OCI-LY3 (cell line): ENCODE data around the gene FGF5.
A peak's percentile ranks its signal among the peaks of the same experiment; 100 is the strongest.

Experiments used
- H2AFZ ChIP-seq: fragments of 200-600, 300-600 bp; shearing (Covaris generic); 2 replicates; pipeline ENCODE4 v1.6.0; 2014; ENCODE audit warnings: antibody characterized with exemption, low read depth, low read length
- H3K27ac ChIP-seq: fragments of 200-600, 300-600 bp; sonication (generic); 2 replicates; pipeline ENCODE4 v1.5.1; 2014; ENCODE audit warnings: mild to moderate bottlenecking, low read length, moderate library complexity, mixed read lengths
- H3K27me3 ChIP-seq: fragments of 200-600, 300-600 bp; sonication (generic); 2 replicates; pipeline ENCODE4 v1.6.1; 2014; ENCODE audit warnings: low read depth, low read length, mixed read lengths
- H3K36me3 ChIP-seq: fragments of 200-600, 300-600 bp; sonication (generic); replicated peaks from 2 replicates; pipeline ENCODE3; 2014; ENCODE audit warnings: low read depth, low read length, mixed read lengths
- H3K4me1 ChIP-seq: fragments of 300-600, 200-600 bp; sonication (generic); 2 replicates; pipeline ENCODE4 v1.6.1; 2014; ENCODE audit warnings: low read length, mixed read lengths
- H3K4me2 ChIP-seq: fragments of 200-600, 300-600 bp; sonication (generic); 2 replicates; pipeline ENCODE4 v1.6.1; 2014; ENCODE audit warnings: low read length, mixed read lengths
- H3K4me3 ChIP-seq: fragments of 300-600, 200-600 bp; sonication (generic); 2 replicates; pipeline ENCODE4 v1.5.1; 2014; ENCODE audit warnings: antibody characterized with exemption, mild to moderate bottlenecking, low read length, moderate library complexity
- H3K79me2 ChIP-seq: fragments of 300-600, 200-600 bp; shearing (Covaris generic); 2 replicates; pipeline ENCODE4 v1.6.1; 2014; ENCODE audit warnings: mild to moderate bottlenecking, low read length, mixed read lengths
- H3K9ac ChIP-seq: fragments of 300-600, 200-600 bp; shearing (Covaris generic); 2 replicates; pipeline ENCODE4 v1.6.0; 2014; ENCODE audit warnings: mild to moderate bottlenecking, low read length, moderate library complexity
- H3K9me3 ChIP-seq: fragments of 200-600, 300-600 bp; shearing (Covaris generic); 2 replicates; pipeline ENCODE4 v1.6.1; 2014; ENCODE audit warnings: low read length, mixed read lengths; ENCODE audit not compliant: insufficient read depth
- H4K20me1 ChIP-seq: fragments of 200-600, 300-600 bp; sonication (generic); 2 replicates; pipeline ENCODE4 v1.6.1; 2016; ENCODE audit warnings: low read length, mixed read lengths; ENCODE audit not compliant: insufficient read depth
- EZH2phosphoT487 ChIP-seq: fragments of 200-600 bp; shearing (Covaris generic); IDR thresholded peaks from 2 replicates; pipeline ENCODE4 v1.6.1; 2018; ENCODE audit warnings: antibody characterized with exemption, mixed run types, low read depth
- TF ChIP-seq, protein P1 (sequence below): fragments of 200-600, 300-600 bp; sonication (generic); IDR thresholded peaks from 2 replicates; pipeline ENCODE4 v1.5.1; 2014; ENCODE audit warnings: antibody characterized with exemption, low read length, low read depth

Gene FGF5

DNA sequence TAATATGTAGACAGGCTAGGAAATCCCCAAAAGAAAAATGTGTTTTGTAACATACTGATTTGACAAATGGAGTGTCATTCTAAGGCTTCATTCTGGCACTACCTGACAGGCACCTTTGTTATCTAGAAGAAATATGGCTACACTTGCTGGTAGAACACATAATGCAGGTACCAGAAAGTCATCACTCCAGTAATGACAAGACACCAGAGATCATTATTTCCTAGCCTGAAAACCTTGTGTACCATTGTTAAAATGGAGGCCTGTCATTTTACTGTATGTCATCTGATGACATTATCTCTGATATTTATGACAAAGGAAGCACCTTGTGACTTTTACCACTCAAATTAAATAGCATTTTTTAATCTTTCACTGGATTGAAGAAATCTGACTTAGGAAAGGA is 13.5 kb upstream of the FGF5 start:
- no peak overlapping the region for H3K27ac ChIP-seq
- no peaks in the 10 kb centered on the region for H4K20me1 ChIP-seq
- H3K9me3 ChIP-seq, result no peaks in the 10 kb centered on the region
- peaks cover 6% of the 10 kb centered on the region for H3K4me1 ChIP-seq
- no peaks in the 10 kb centered on the region for H3K27me3 ChIP-seq
- TF ChIP-seq, protein P1, sequence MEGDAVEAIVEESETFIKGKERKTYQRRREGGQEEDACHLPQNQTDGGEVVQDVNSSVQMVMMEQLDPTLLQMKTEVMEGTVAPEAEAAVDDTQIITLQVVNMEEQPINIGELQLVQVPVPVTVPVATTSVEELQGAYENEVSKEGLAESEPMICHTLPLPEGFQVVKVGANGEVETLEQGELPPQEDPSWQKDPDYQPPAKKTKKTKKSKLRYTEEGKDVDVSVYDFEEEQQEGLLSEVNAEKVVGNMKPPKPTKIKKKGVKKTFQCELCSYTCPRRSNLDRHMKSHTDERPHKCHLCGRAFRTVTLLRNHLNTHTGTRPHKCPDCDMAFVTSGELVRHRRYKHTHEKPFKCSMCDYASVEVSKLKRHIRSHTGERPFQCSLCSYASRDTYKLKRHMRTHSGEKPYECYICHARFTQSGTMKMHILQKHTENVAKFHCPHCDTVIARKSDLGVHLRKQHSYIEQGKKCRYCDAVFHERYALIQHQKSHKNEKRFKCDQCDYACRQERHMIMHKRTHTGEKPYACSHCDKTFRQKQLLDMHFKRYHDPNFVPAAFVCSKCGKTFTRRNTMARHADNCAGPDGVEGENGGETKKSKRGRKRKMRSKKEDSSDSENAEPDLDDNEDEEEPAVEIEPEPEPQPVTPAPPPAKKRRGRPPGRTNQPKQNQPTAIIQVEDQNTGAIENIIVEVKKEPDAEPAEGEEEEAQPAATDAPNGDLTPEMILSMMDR, result no peak
- TF ChIP-seq EZH2phosphoT487, result no peak
- H3K4me2 ChIP-seq, result no peak overlapping the region
- H3K9ac ChIP-seq, result no peak overlapping the region
- H3K79me2 ChIP-seq, result no peaks in the 10 kb centered on the region
- no peak overlapping the region for H3K4me3 ChIP-seq
- H2AFZ ChIP-seq, result peak overlapping the region; percentile 82; the same call in 1 of the 2 replicates
- no peaks in the 10 kb centered on the region for H3K36me3 ChIP-seq

- Histone ChIP-seq H3K27me3 (no peaks in the 10 kb centered on the region), H3K9me3 (no peaks in the 10 kb centered on the region), H2AFZ (peak overlapping the region; percentile 82), H4K20me1 (no peaks in the 10 kb centered on the region), H3K9ac (no peak overlapping the region), H3K79me2 (no peaks in the 10 kb centered on the region), H3K27ac (no peak overlapping the region), H3K4me3 (no peak overlapping the region), H3K36me3 (no peaks in the 10 kb centered on the region), H3K4me2 (peak overlapping the region; percentile 6; the same call in 1 of the 2 replicates), H3K4me1 (peaks cover 6% of the 10 kb centered on the region)
- TF ChIP-seq EZH2phosphoT487, result no peak
- TF ChIP-seq, protein P1, result no peak
Measured at GRCh38 chr4:80253510-80253909, 13.0 kb upstream of the FGF5 start.

DNA sequence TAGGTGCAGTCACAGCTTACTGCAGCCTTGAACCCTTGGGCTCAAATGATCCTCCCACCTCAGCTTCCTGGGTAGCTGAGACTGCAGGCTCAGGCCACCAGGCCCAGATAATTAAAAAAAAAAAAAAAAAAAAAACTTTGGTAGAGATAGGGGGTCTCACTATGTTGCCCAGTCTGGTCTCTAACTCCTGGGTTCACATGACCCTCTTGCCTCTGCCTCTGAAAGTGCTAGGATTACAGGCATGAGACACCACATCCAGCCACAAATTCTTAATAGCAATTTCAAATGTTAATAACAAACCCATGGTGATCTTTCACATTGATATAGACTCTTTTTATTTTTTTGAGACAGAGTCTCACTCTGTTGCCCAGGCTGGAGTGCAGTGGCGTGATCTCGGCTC is 12.3 kb upstream of the FGF5 start:
- no peaks in the 10 kb centered on the region for H4K20me1 ChIP-seq
- no peak overlapping the region for H3K27ac ChIP-seq
- H3K4me1 ChIP-seq, result peaks cover 6% of the 10 kb centered on the region
- no peak overlapping the region for H3K4me3 ChIP-seq
- no peak overlapping the region for H3K4me2 ChIP-seq
- H3K9ac ChIP-seq, result no peak overlapping the region
- no peaks in the 10 kb centered on the region for H3K36me3 ChIP-seq
- H3K27me3 ChIP-seq, result no peaks in the 10 kb centered on the region
- H2AFZ ChIP-seq, result no peak overlapping the region
- no peaks in the 10 kb centered on the region for H3K79me2 ChIP-seq
- no peaks in the 10 kb centered on the region for H3K9me3 ChIP-seq
- TF ChIP-seq, protein P1, result no peak
- no peak for TF ChIP-seq EZH2phosphoT487

DNA sequence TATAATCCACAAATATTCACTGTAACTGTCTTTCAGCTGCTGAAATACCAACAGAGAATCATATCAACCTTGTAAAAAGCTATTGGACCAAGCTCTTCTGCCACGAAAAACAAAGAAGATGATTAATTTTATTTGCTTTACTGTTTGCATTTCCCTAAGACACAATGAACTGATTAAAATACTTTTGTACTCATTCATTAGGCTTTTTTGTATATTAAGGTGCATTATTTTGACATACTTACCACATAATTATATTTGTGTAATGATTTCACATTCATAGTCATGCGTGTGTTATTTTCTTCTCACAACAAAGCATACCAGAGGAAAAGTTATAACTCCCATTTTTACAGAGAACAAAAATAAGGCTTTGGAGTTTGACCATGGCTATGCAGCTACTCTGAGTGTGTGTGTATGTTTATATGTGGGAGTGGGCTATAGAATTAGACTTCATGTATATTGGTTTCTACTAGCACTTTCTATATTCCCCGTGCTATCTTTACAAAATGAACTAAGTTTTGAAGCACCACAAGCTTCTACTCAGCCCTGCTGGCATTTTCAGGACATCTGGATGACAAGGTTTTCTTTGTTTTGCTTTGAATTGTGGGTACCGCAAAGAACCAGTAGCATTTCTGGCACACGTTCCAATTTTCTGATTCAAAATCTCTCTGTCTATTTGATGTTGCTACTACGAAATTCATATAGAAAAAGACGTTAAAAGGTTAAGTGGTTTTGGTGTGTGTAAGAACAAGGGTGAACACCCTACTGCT is 11.0 kb upstream of the FGF5 start:
- Histone ChIP-seq H3K36me3 (no peaks in the 10 kb centered on the region), H3K4me3 (no peak overlapping the region), H3K27ac (no peak overlapping the region), H2AFZ (no peak overlapping the region), H3K27me3 (no peaks in the 10 kb centered on the region), H3K4me2 (no peak overlapping the region), H3K9me3 (no peaks in the 10 kb centered on the region), H3K79me2 (no peaks in the 10 kb centered on the region), H3K9ac (no peak overlapping the region), H4K20me1 (no peaks in the 10 kb centered on the region), H3K4me1 (peaks cover 6% of the 10 kb centered on the region)
- TF ChIP-seq, protein P1, result no peak
- no peak for TF ChIP-seq EZH2phosphoT487
